NCI-H2227 (cell line): Measurements from ENCODE around the gene LASP1NB.

Source experiments
- DNase-seq: peaks from one replicate; lab custom pipeline; 2025; ENCODE audit not compliant: unreplicated experiment; lab: John Stamatoyannopoulos, UW

The LASP1NB gene

DNA sequence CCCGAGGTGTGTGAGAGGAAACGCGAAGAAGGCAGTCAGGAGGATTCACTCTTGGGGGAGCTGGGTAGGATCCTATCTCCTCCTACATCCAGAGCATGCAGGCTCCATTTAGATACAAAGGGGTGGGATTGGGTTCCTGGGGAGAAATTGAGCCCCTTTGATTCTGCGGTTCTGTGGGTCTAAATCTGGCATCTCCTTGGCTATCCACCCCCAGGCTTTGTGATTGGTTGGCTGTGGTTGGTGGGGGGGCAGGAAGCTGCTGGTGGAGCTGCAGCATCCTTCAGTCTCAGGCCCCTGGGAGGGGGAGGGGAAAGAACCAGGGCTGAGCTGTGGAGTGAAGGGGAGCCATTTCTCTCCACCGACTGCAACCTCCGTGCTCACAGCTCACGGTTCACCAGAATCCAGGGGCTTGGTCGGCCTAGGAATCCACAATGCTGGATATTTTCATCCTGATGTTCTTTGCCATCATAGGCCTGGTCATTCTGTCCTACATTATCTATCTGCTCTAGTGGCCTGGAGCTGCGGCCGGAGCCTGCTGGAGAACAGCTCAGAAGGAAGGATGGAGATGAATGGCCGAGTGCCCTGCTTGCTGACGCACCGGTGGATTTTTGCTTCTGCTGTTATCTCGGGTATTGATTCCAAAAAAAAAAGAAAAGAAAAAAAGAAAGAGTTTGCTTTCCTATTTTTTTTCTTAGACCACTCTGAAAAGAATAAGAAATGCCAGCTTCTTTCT is at the start of gene LASP1NB:
LASP1NB (plus strand) TSS at position 352 of the 733 bp plus-strand sequence.
- peak; percentile 93 for DNase-seq

DNA sequence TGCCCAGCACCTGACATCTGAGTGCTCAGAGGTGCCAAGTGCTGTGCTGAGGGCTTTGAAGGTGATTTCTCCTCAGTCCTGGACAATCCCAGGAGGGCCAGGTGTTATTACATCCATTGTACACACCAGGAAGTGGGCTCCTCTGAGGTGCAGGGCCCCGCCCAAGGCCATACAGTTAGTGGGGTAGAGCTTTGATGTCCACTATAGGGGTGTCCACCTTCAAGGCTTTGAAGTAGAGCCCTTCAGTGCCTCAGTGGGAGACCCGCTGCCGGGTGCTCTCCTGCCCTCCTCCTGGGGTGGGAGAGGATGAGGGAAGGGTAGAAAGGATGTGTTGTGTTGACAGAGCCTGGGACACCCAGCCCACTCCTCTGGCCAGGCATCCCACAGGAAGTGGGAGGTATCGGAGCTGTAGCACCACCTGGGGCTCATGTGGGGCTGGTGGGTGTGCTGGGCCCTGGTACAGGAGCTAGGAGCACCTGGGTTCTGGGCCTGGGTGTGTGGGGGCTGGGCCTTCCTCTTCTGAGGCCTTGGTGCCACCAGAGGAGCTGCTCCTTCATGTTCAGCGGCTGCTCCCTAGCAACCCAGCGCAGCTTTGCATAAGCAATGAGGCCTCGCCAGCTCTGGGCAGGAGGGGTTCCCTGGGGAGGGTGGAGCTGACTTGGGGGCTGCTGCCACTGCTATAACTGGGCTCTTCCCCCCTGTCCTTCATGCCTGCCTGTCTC is 48.1 kb upstream of the LASP1NB start:
- DNase-seq, result peak; percentile 34

DNA sequence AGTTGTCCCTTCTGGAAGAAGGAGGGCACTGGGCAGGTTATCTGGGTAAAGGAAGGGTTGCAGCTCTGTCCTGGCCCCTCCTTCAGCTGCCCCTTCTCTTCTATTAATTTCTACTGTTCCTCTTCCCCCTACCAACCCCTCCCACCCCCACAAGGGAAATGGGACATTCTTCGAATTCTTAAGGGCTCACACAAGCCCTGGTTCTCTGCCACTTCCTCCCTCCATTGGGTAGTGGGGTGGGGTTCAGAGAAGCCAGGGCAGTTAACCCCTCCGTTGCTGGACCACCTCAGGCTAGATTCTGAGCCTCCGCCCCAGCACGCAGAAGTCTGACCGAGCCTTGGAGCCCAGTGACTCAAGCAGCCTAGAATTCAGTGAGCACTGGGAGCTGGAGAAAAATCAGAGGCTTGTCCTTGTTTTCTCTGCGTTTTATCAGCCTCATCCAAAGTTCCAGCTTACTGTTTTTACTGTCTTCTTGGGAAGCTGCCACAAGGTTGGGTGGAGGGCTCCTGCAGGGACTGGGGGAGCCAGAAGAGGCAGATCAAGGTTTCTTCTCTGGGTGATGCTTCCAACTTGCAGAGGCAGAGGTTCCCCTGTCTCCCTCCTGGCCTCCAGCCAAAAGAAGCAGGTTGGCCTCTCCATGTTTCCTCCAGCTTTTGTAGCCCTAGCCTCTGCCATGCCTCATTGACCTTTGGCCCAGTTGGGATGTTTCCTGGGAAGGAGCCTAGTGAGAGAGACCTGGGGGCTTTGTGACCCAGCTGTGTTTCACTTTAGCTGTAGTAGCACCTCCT is 45.3 kb upstream of the LASP1NB start:
- DNase-seq, result no peak

DNA sequence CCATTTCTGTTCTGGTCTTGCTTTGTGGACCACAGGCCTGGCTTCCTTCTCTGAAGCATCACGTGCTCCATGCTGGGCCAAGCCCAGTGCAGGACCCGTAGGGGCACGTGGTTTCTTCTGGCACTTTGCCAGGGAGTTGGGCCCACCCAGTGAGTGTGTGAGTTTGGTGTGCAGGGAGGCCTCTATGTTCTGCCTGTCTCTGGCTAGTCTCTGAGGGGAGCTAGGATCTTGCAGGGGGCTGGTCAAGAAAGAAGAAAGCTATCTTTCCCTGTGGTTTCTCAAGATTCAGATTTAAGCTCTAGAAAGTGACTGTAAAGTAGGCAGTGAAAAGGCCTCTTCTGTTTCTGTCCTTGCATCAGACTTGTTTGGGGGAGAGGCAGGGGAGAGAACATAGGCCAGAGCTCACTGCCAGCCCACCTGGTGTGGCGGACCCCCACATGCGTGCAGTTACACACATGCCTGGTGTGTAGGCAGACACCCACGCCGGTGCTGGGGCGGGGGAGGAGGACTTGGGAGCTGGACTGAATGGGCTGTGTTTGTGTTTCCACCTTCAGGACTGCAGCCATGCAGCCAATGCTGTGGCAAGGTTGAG is 43.7 kb upstream of the LASP1NB start:
- peak; percentile 92 for DNase-seq

DNA sequence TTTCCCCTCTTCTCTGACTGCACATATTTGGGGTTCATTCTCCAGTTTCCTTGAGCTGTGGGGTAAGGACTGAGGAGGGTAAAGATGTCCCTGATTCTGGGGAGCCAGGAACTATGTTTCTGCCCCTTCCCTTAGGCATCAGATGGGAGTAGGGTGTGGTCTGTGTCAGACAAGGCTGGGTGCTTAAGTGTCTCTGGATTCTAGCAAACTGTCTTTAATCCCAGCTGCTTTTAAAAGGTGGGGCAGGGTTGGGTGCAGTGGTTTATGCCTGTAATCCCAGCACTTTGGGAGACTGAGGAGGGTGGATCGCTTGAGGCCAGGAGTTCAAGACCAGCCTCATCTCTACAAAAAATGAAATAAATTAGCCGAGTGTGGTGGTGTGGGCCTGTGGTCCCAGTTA is 42.5 kb upstream of the LASP1NB start:
- no peak for DNase-seq

DNA sequence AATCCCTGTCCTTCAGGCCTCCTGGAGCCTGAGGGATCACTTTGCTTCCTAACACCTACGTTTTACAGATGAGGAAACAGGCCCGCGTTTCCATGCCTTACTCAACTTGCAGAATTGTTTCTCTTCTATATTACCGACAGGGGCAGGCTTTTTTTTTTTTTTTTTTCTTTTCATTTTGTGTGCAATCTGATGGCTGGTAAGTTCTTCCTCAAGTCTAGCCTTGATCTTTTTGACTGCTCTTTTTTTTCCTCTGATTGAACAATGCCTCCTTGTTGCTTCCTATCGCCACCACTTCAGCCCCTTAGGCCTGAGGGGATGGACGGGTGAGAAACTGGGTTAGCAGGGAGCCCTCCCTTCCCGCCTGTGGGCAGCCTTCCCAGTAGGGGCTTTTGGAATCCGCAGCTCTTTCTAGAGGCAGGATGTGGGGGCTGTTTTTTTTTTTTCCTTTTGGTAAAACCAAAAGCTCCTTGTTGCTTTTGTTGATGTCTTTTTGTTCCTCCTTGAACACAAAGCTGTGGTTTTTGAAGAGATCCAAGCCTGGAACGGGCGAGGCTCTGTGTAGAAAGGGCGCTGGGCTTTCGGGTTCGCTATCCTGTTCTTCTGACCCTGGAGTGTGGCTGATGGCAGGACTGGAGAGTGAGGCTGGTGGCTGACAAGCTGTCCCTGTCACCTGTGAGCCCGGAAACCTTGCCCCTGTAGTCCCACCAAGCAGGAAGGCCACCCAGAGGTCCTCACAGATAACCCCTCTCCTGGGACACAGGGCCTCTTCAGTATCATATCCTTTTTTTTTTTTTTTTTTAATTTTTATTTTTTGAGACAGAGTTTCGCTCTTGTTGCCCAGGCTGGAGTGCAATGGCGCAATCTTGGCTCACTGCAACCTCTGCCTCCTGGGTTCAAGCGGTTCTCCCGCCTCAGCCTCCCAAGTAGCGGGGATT is 41.6 kb upstream of the LASP1NB start:
- DNase-seq, result no peak

DNA sequence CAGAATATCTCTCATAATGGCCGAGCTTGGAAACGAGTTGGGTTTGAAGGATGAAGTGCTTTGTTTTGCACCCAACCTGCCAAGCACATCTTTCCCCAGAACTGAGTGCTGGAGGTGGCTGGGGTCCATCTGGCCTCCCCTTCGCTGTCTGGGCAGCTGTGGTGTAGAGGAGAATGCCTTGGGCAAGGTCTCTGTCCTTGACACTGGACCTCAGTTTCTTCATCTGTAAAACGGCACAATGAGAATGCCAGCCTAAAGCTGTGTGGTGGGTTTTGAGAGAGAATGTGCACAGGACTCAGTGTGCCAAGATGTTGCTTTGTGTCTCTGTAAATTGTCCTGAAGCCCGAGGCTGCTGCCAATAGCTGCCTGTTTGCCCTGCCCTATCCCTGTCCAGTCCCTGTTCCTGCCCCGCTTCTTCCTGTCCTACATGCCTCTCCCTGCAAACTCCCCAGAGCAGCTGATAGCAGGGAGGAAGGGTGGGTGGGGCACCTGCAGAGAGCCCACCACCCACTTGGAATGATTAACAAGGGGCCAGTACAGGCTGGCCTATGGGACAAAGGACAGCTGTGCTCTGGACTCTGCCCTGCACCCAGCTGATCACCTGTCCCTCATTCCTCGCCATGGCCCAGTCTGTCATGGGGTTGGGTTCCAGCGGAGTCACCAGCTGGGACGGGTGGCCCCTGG is 40.2 kb upstream of the LASP1NB start:
- no peak for DNase-seq

DNA sequence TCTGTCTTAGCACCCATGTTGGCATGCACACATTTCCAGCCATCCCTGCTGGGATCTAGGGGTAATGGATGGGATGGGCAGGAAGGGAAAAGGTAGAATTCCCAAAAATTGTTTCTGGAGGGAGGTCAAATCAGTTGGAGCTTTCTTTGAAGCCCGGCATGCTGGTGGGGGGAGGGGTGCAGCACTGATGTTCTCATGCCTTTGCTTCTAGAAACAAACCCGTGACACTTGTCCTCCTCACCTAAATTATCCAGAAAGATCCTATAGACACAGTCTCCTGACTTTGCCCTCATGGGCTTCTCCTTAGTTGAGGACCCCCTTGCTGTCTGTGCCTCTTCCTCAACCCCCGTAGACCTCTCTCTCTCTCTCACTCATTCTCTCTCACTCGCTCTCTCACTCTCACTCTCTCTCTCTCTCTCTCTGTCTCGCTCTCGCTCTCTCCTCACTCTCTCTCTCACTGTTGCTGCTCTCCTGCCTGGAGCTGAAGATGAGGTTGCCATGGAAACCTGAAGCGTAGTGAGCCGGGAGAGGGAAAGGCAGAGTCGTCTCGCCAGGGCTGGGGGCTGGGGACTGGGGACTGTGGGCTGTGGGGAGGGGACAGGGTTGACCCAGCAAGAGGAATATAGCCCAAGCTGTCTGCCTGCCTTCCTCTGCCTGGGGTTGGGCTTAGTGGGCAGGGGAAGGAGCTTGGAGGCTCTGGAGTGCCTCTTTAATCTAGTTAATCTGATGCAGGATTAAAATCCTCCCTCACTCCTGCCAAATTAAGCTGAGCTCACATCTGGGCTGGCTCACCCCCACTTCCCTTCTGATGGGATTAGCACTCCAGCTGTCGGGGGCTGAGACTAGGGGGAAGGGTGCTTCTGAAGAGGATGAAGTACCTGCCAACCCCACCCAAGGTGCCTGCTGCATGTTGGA is 39.4 kb upstream of the LASP1NB start:
- peak; percentile 93 for DNase-seq

DNA sequence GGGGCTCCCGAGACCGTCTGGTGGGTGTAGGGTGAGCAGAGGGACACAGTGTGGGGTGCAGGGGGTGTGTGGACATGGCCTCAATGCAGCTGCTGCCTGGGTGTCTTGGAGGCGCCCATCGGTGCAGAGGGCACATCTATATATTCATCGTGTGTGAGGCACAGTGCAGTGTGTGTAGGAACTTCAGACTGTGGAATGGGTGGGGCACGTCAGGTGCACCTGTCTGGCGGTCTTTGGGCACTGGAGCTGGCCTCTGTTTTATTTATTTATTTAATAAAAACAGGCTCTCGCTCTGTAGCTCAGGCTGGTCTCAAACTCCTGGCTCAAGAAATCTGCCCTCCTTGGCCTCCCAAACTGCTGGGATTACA is 38.8 kb upstream of the LASP1NB start:
- no peak for DNase-seq

DNA sequence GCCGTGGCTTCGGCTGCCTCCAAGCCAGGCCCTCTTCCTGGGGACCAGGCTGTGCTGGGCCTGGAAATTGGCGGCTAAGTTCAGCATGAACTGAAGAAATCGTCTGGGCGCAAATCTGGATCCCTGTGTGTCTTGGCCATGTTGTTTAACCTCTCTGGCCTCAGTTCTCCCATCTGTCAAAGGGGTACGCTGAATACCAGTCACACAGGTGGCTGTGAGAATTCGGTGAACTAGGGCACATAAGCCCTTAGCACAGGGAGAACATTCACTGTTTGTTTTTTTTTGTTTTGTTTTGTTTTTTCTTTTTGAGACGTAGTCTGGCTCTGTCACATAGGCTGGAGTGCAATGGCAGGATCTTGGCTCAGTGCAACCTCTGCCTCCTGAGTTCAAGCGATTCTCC is 36.6 kb upstream of the LASP1NB start:
- no peak for DNase-seq

DNA sequence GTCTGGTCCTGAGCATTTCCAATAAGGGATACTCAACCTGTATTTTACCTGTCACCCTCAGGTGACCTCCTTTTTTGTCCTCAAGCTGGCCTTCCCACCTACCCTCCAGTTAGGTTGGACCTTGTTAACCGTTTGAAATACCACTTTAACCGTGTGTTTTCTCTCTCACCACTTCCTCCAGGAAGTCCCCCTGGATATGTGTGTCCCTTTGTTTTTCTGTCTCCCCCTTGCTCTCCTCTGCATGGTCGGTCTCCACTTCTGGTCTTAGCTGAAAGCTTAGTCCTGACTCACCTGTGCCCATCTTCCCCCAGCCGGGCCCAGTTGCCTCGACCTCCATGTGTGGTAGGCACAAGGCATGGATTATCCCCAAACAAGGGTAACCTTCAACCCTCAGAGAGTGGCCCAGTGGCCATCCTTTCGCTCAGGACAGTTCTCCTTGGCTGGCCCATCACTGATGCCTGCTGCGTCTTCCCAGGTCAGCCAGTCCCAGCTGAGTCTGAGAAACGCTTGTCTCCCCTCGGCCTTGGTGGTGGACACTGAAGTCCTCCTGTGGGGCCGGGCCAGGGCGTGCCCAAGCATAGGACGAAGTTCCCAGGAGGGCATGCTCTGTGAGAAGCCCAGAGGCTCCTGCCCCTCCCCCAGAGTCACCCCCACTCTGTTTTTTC is 35.5 kb upstream of the LASP1NB start:
- DNase-seq, result no peak

DNA sequence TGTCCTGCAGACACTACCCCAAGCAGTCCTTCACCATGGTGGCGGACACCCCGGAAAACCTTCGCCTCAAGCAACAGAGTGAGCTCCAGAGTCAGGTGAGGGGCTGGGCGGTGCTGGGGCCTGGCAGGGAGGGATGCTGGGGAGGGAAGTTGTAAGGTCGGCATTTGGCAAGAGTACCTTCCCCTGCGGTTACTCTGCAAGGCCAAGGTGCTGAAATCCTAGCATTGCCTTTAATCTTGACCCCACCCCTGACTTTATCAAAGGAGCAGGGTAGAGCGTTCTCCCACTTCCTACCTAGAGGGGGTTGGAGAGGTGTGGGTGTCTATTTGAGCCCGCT is 35.0 kb upstream of the LASP1NB start:
- DNase-seq, result no peak

DNA sequence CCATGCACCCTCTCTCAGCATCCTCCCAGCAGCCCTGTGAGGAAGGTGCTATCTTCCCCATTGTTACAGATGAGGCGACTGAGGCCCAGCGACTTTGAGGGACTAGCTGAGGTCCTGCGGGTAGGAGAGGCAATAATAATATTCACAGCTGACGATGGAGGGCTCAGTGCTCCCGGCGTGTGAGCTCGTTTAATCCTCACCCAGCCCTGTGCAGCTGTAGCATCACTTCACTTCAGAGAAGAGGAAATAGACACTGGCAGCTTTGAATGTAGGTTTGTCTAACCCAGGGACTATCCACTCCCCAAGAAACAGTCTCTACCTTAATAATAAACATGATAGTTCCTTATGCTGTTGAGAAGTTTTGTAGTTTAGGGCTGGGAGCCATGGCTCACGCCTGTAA is 34.0 kb upstream of the LASP1NB start:
- no peak for DNase-seq

DNA sequence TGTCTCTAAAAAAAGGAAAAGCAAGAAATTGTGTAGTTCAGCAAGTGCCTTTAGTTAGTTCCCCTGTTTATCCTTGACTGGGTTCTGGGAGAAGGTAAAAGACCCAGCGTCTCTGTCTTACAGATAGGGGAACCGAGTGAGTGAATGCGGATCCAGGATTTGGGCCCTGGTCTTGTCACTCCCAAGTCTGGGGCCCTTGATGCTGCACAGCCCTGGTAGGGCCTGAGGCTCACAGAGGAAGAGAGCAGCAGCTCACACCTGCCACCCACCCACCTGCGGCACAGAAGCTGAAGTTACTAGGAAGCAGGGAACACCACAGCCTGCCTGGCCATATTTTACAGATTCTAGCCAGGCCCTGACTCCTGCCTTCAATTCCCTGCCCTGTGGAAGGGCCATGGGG is 33.3 kb upstream of the LASP1NB start:
- DNase-seq, result no peak

DNA sequence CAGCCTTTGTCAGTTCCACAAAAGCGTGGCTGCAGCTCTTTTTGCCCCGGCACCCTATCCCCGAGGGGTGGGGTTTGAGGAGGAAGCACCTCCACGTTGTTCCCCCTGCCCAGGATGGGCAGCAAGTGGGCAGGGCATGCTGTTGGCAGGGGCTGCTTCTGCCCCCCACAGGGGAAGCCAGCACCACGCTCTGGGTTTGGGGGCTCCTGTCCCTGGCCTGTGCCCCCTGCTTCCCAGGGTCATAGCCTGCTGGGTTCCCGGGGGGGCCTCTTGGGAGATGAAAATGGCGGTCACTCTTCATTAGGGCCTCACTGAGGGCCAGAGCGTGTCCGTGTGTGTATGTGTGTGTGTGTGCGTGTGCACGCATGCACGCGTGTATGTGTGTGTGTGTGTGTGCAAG is 32.8 kb upstream of the LASP1NB start:
- DNase-seq, result no peak

DNA sequence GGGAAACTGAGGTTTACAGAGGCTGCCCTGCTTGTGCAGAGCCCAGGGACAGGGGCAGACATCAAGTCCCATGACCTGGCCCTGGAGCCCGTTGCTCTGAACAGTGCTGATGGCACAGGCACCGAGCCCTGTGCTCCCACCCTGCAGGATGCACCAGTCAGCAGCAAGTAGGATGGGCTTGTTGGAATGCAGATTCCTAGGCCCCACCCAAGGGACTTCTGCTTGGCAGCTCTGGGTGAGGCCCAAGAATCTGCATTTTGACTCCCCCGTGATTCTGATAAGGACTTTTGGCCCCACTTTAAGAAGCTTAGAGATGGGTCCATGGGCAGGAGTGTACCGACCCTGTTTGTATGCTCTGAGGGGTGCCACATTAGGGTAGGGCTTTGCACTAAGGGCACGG is 32.3 kb upstream of the LASP1NB start:
- DNase-seq, result no peak

DNA sequence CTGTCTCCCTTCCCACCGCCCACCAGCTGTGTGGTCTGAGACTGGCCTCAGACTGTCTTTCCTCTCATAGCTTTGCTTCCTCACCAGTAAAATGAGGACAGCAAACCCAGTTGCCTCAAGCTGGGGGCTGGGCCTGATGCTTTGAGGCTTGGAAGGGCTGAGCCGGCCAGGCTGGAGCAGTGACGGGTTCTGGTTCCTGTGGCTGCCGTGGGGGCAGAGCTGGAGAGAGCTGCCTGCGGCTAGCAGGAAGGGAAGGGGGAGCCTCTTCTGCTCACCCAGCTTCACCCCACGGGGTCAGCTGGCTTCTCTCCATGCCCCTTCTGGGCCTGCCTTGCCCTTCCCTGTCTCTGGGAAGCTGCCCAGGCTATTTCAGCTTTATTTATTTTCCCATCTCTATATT is 31.8 kb upstream of the LASP1NB start:
- DNase-seq, result no peak

DNA sequence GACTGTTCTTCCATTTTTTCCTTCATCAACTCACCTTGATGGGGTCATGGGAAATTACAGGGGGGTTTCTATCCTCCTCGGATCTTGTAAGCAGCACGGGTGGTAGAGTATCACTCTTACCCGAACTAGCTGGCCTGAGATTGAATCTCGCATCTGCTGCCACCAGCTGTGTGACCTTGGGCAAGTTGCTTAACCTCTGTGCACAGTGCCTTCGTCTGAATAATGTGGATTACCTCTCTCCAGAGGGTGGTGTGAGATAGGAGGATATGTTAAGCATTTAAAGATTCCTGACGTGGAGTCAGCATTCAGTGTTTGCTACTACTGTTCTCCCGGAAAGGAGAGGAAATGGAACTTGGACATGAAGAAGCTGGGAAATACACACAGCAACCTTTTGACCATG is 31.1 kb upstream of the LASP1NB start:
- DNase-seq, result no peak
